ENCODE results near the gene DYSF. TPM values are rescaled to one million over a fixed set of nuclear protein-coding genes. Genes with fewer than 3 reads are reported as not detected.

Gene DYSF
- total RNA-seq, 3 donors from 2014 or later = 2.0 to 19.4 (median 6.8) TPM

GRCh38 chr2:71465961-71466300, 12.6 kb downstream of the DYSF start:
- intact Hi-C loops (cut with DNase I, micrococcal nuclease) = no loop called here
- DNase-seq = no peak
- no peak overlapping the region for H3K4me3 ChIP-seq

GRCh38 chr2:71466301-71467179, 13.2 kb downstream of the DYSF start:
- Histone ChIP-seq H3K4me1 (ENCODE audit: low read depth) (peaks cover 6% of the 10 kb centered on the region), H3K4me3 (no peak overlapping the region), H3K9me3 (no peaks in the 10 kb centered on the region), H3K36me3 (ENCODE audit: low read depth) (no peaks in the 10 kb centered on the region)
- intact Hi-C loops (cut with DNase I, micrococcal nuclease) = no loop called here
- ATAC-seq = peak; percentile 63
- DNase-seq = peak in 1 of 3 donors; percentile 56
- TF ChIP-seq CTCF (IDR thresholded peaks at IDR 0.05) = no peak

More at GRCh38 chr2:71465961-71466300, 12.6 kb downstream of the DYSF start:
- no peak for ATAC-seq
- H3K9me3 ChIP-seq = no peaks in the 10 kb centered on the region
- no peaks in the 10 kb centered on the region for H3K36me3 ChIP-seq (ENCODE audit: low read depth)
- TF ChIP-seq CTCF (IDR thresholded peaks at IDR 0.05) = no peak
- peaks cover 6% of the 10 kb centered on the region for H3K4me1 ChIP-seq (ENCODE audit: low read depth)

- ATAC-seq (no peak), DNase-seq (no peak)
- Histone ChIP-seq H3K36me3 (ENCODE audit: low read depth) (no peaks in the 10 kb centered on the region), H3K4me1 (ENCODE audit: low read depth) (peaks cover 6% of the 10 kb centered on the region), H3K4me3 (no peak overlapping the region), H3K9me3 (no peaks in the 10 kb centered on the region)
- intact Hi-C loops (cut with DNase I, micrococcal nuclease) = no loop called here
- no peak for TF ChIP-seq CTCF (IDR thresholded peaks at IDR 0.05)
Measured at GRCh38 chr2:71467180-71467815, 13.9 kb downstream of the DYSF start.

- no peak for TF ChIP-seq CTCF (IDR thresholded peaks at IDR 0.05)
- no peak overlapping the region for H3K4me3 ChIP-seq
- DNase-seq = no peak
Measured at GRCh38 chr2:71468279-71469015, 15.1 kb downstream of the DYSF start.

GRCh38 chr2:71469403-71470398, 16.3 kb downstream of the DYSF start:
- H3K9me3 ChIP-seq = no peaks in the 10 kb centered on the region
- no peaks in the 10 kb centered on the region for H3K36me3 ChIP-seq (ENCODE audit: low read depth)
- TF ChIP-seq CTCF (IDR thresholded peaks at IDR 0.05) = no peak
- DNase-seq (no peak), ATAC-seq (no peak)
- intact Hi-C loops (cut with DNase I, micrococcal nuclease) = no loop called here
- H3K4me1 ChIP-seq (ENCODE audit: low read depth) = peaks cover 6% of the 10 kb centered on the region
- H3K4me3 ChIP-seq = no peak overlapping the region

More at GRCh38 chr2:71468279-71469015, 15.1 kb downstream of the DYSF start:
- ATAC-seq = no peak
- intact Hi-C loops (cut with DNase I, micrococcal nuclease) = no loop called here
- Histone ChIP-seq H3K36me3 (ENCODE audit: low read depth) (no peaks in the 10 kb centered on the region), H3K4me1 (ENCODE audit: low read depth) (peaks cover 6% of the 10 kb centered on the region), H3K9me3 (no peaks in the 10 kb centered on the region)

Data from mucosa of descending colon (tissue), 3 donors.